Measurements from ENCODE around the gene DDX49. TPM values are rescaled to one million over a fixed set of nuclear protein-coding genes. Genes with fewer than 3 reads are reported as not detected.

The DDX49 gene
- total RNA-seq, 1 experiment from 2014 or later = 51.9 TPM

DNA sequence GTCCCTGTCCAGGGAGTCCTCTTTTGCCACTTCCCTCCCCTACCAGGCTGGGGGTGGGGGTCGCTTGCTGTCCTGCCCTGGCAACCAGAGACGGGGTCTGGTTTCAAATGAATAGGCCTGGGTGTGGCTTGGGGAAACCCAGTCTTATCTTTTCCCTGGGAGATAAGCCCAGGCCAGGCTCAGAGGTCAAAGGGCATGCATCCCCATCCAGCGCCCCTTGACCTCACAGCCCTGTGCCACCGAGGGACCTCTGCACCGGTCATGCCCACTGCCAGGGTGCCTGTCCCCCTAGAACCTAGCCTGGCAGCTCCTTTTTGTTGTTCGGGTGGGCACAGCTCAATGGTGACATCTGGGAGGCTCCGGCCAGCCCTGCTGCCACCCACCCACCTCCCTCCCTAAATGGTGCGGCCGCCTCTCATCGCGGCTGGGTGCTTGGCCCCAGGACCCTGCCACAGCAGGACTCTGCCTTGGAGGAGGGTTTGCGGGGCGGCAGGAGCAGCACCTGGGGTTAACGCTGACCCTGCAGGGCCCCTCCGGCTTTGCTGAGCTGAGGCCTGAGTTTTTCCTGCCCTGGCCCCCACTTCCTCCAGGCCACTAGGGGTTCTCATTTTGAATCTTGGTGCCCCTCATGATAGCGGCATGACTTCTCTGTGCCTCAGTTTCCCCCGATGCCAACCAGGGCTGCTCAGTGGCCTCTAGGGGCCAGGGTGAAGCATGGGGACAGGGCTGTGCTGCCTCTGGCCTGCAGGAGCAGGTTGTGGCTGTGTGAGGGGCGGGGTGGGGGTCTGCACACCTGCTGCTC, 20.7 kb upstream of the DDX49 start:
- Histone ChIP-seq H3K27me3 (ENCODE audit: insufficient read depth, low read length) (no peaks in the 10 kb centered on the region), H3K4me1 (ENCODE audit: control insufficient read depth in 1 of 2, insufficient read depth in 2 of 2, low read length in 2 of 2) (peaks cover 0 to 4% of the 10 kb centered on the region in 2 experiments; a peak in 2 of 4 replicates), H3K36me3 (ENCODE audit: control insufficient read depth in 1 of 2, insufficient read depth in 2 of 2, low read length in 2 of 2) (peaks cover 0 to 9% of the 10 kb centered on the region in 2 experiments; a peak in 3 of 4 replicates), H3K9me2 (ENCODE audit: insufficient read depth) (no peaks in the 10 kb centered on the region), H3K4me3 (replicated peaks in 1 of 2; ENCODE audit: low read depth in 1 of 2, low read length in 2 of 2) (no peak overlapping the region), H3K9me3 (ENCODE audit: control insufficient read depth in 1 of 2, insufficient read depth in 1 of 2, low read depth in 1 of 2, low read length in 2 of 2) (no peaks in the 10 kb centered on the region), H2AFZ (ENCODE audit: low read depth, low read length, poor library complexity, severe bottlenecking) (no peak overlapping the region), H3K4me2 (ENCODE audit: low read length) (no peak overlapping the region), H3K9ac (ENCODE audit: low read length) (no peak overlapping the region), H3K27ac (ENCODE audit: low read depth, low read length) (no peak overlapping the region), H4K20me1 (ENCODE audit: insufficient read depth) (no peaks in the 10 kb centered on the region), H3K79me2 (ENCODE audit: insufficient read depth, low read length) (no peaks in the 10 kb centered on the region)
- intact Hi-C loops (cut with micrococcal nuclease) = no loop called here
- ChIA-PET RAD21 (ENCODE audit: low non-redundant PET in 1 of 2, low total read pairs in 2 of 2, uncharacterized antibody in 2 of 2, unreplicated experiment in 2 of 2) (no interaction called here), POLR2A (no interaction called here), CTCF (no interaction called here)
- no peak for DNase-seq (ENCODE audit: low read depth, low spot score)
- ATAC-seq = no peak
- BruUV-seq (replicated peaks) = no TSS peak
- TF ChIP-seq RAD21 (IDR thresholded peaks at IDR 0.05; ENCODE audit: low read depth) = no peak
- TF ChIP-seq CEBPB (IDR thresholded peaks at IDR 0.05; ENCODE audit: low read depth) = no peak
- TF ChIP-seq EZH2phosphoT487 (IDR thresholded peaks at IDR 0.05; ENCODE audit: borderline replicate concordance) = no peak
- TF ChIP-seq JUND (IDR thresholded peaks at IDR 0.05) = no peak
- TF ChIP-seq SRF (IDR thresholded peaks at IDR 0.05; ENCODE audit: low read depth) = no peak
- TF ChIP-seq POLR2A (IDR thresholded peaks at IDR 0.05; ENCODE audit: borderline replicate concordance, extremely low read depth, insufficient read depth, insufficient read length) = no peak
- TF ChIP-seq TCF7L2 (IDR thresholded peaks at IDR 0.05; ENCODE audit: borderline replicate concordance, extremely low read depth, insufficient read depth, insufficient read length) = no peak
- TF ChIP-seq ZNF274 (IDR thresholded peaks at IDR 0.05; ENCODE audit: low read depth, low read length) = no peak
- TF ChIP-seq, protein P1, sequence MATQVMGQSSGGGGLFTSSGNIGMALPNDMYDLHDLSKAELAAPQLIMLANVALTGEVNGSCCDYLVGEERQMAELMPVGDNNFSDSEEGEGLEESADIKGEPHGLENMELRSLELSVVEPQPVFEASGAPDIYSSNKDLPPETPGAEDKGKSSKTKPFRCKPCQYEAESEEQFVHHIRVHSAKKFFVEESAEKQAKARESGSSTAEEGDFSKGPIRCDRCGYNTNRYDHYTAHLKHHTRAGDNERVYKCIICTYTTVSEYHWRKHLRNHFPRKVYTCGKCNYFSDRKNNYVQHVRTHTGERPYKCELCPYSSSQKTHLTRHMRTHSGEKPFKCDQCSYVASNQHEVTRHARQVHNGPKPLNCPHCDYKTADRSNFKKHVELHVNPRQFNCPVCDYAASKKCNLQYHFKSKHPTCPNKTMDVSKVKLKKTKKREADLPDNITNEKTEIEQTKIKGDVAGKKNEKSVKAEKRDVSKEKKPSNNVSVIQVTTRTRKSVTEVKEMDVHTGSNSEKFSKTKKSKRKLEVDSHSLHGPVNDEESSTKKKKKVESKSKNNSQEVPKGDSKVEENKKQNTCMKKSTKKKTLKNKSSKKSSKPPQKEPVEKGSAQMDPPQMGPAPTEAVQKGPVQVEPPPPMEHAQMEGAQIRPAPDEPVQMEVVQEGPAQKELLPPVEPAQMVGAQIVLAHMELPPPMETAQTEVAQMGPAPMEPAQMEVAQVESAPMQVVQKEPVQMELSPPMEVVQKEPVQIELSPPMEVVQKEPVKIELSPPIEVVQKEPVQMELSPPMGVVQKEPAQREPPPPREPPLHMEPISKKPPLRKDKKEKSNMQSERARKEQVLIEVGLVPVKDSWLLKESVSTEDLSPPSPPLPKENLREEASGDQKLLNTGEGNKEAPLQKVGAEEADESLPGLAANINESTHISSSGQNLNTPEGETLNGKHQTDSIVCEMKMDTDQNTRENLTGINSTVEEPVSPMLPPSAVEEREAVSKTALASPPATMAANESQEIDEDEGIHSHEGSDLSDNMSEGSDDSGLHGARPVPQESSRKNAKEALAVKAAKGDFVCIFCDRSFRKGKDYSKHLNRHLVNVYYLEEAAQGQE (IDR thresholded peaks at IDR 0.05; ENCODE audit: low read depth) = no peak
- TF ChIP-seq YY1 (IDR thresholded peaks at IDR 0.05; ENCODE audit: extremely low read depth, insufficient replicate concordance, low read depth, low read length) = no peak
- TF ChIP-seq, protein P2, sequence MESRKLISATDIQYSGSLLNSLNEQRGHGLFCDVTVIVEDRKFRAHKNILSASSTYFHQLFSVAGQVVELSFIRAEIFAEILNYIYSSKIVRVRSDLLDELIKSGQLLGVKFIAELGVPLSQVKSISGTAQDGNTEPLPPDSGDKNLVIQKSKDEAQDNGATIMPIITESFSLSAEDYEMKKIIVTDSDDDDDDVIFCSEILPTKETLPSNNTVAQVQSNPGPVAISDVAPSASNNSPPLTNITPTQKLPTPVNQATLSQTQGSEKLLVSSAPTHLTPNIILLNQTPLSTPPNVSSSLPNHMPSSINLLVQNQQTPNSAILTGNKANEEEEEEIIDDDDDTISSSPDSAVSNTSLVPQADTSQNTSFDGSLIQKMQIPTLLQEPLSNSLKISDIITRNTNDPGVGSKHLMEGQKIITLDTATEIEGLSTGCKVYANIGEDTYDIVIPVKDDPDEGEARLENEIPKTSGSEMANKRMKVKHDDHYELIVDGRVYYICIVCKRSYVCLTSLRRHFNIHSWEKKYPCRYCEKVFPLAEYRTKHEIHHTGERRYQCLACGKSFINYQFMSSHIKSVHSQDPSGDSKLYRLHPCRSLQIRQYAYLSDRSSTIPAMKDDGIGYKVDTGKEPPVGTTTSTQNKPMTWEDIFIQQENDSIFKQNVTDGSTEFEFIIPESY (IDR thresholded peaks at IDR 0.05; ENCODE audit: extremely low read depth, insufficient replicate concordance, low read length) = no peak
- TF ChIP-seq SIN3A (IDR thresholded peaks at IDR 0.05; ENCODE audit: low read depth) = no peak
- TF ChIP-seq ZFX (IDR thresholded peaks at IDR 0.05) = no peak
- TF ChIP-seq, protein P3, sequence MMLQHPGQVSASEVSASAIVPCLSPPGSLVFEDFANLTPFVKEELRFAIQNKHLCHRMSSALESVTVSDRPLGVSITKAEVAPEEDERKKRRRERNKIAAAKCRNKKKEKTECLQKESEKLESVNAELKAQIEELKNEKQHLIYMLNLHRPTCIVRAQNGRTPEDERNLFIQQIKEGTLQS (IDR thresholded peaks at IDR 0.05) = no peak
- no peak for TF ChIP-seq CBX3 (IDR thresholded peaks at IDR 0.05; ENCODE audit: low read depth)
- TF ChIP-seq, protein P4, sequence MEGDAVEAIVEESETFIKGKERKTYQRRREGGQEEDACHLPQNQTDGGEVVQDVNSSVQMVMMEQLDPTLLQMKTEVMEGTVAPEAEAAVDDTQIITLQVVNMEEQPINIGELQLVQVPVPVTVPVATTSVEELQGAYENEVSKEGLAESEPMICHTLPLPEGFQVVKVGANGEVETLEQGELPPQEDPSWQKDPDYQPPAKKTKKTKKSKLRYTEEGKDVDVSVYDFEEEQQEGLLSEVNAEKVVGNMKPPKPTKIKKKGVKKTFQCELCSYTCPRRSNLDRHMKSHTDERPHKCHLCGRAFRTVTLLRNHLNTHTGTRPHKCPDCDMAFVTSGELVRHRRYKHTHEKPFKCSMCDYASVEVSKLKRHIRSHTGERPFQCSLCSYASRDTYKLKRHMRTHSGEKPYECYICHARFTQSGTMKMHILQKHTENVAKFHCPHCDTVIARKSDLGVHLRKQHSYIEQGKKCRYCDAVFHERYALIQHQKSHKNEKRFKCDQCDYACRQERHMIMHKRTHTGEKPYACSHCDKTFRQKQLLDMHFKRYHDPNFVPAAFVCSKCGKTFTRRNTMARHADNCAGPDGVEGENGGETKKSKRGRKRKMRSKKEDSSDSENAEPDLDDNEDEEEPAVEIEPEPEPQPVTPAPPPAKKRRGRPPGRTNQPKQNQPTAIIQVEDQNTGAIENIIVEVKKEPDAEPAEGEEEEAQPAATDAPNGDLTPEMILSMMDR (IDR thresholded peaks at IDR 0.05 in 2 of 3, conservative IDR thresholded peaks at IDR 0.05 in 1 of 3; ENCODE audit: borderline replicate concordance in 1 of 3, insufficient read depth in 1 of 3, low read depth in 2 of 3, low read length in 2 of 3) = no peak
- no peak for TF ChIP-seq FOSL1 (IDR thresholded peaks at IDR 0.05; ENCODE audit: low read depth)

All from HCT116 (cell line).